Fibroblast of lung (primary cell): Measurements from ENCODE around the gene ADM. TPM values are rescaled to one million over a fixed set of nuclear protein-coding genes. Genes with fewer than 3 reads are reported as not detected.
A peak's percentile ranks its signal among the peaks of the same experiment; 100 is the strongest.

Experiments used
- DNase-seq, 2 donors: peaks; one replicate each; pipeline versions ENCODE4 v3.0.0 to v3.0.0-alpha.2; 2010; ENCODE audit warnings: low read depth in 2 of 2
- H2AFZ ChIP-seq: 2 replicates; pipeline ENCODE4 v1.5.1; 2012; ENCODE audit warnings: low read length, control low read depth, inconsistent platforms
- H3K27ac ChIP-seq: 2 replicates; pipeline ENCODE4 v1.5.1; 2011; ENCODE audit warnings: low read length, control low read depth; ENCODE audit not compliant: insufficient read depth
- H3K27me3 ChIP-seq: 2 replicates; pipeline ENCODE4 v1.5.1; 2011; ENCODE audit warnings: mild to moderate bottlenecking, low read length; ENCODE audit not compliant: control insufficient read depth, insufficient read depth
- H3K36me3 ChIP-seq: 2 replicates; pipeline ENCODE4 v1.5.1; 2011; ENCODE audit warnings: low read length; ENCODE audit not compliant: control insufficient read depth, insufficient read depth
- H3K4me1 ChIP-seq: 2 replicates; pipeline ENCODE4 v1.5.1; 2011; ENCODE audit warnings: low read length; ENCODE audit not compliant: control insufficient read depth, insufficient read depth; ENCODE audit errors: extremely low read depth
- H3K4me2 ChIP-seq: 2 replicates; pipeline ENCODE4 v1.5.1; 2011; ENCODE audit warnings: low read length, control low read depth; ENCODE audit not compliant: insufficient read depth; ENCODE audit errors: extremely low read depth
- H3K4me3 ChIP-seq, 4 experiments: fragments of 200-600 bp in 1 of 4; sonication (generic) in 1 of 4; replicated peaks in 1 of 4; 2 replicates each; pipeline ENCODE4 v1.5.1; 2011 to 2016; ENCODE audit warnings: low read length in 4 of 4, low read depth in 3 of 4, mild to moderate bottlenecking in 3 of 4, control low read depth in 2 of 4, inconsistent platforms in 1 of 4, mixed read lengths in 1 of 4; ENCODE audit not compliant: insufficient read depth in 1 of 4; ENCODE audit errors: control extremely low read depth in 1 of 4
- H3K79me2 ChIP-seq: 2 replicates; pipeline ENCODE4 v1.5.1; 2012; ENCODE audit warnings: mild to moderate bottlenecking, low read length, inconsistent platforms; ENCODE audit not compliant: control insufficient read depth, insufficient read depth
- H3K9ac ChIP-seq: 2 replicates; pipeline ENCODE4 v1.5.1; 2011; ENCODE audit warnings: mild to moderate bottlenecking, low read length, control low read depth; ENCODE audit not compliant: insufficient read depth
- H3K9me3 ChIP-seq: 2 replicates; pipeline ENCODE4 v1.5.1; 2012; ENCODE audit warnings: low read depth, low read length; ENCODE audit not compliant: control insufficient read depth, insufficient read depth
- H4K20me1 ChIP-seq: 2 replicates; pipeline ENCODE4 v1.5.1; 2011; ENCODE audit warnings: low read length; ENCODE audit not compliant: control insufficient read depth, insufficient read depth; ENCODE audit errors: extremely low read depth
- EZH2 ChIP-seq: IDR thresholded peaks from 2 replicates; pipeline ENCODE4 v1.5.1; 2012; ENCODE audit warnings: low read length, control low read depth, mild to moderate bottlenecking; ENCODE audit errors: missing control alignments
- polyA plus RNA-seq, 2 donors: library from polyadenylated mRNA; depleted of rRNA in 1 of 2; stranded (reverse) in 1 of 2; unstranded in 1 of 2; fragments of >200 nt; gene quantifications; 2 replicates each; pipeline ENCODE4 v1.2.1, GENCODE V29; 2011 to 2012; ENCODE audit warnings: missing spikeins in 1 of 2
- total RNA-seq: library from RNA; depleted of rRNA; stranded (reverse); fragments of >200 nt; gene quantifications from 2 replicates; pipeline ENCODE4 v1.2.1, GENCODE V29; 2014
- TF ChIP-seq, protein P1 (sequence below), 2 donors: IDR thresholded peaks in 1 of 2; conservative IDR thresholded peaks in 1 of 2; 1 replicate in 1 of 2; 2 replicates in 1 of 2; pipeline ENCODE4 v1.5.1; 2011 to 2012; ENCODE audit warnings: low read length in 2 of 2, control low read depth in 1 of 2, inconsistent platforms in 1 of 2, low read depth in 1 of 2, mild to moderate bottlenecking in 1 of 2

Gene ADM
- total and polyA plus RNA-seq, 2 donors (not counting 1 experiment from before 2014, with no cell fraction given) = 989 to 1,010 TPM

DNA sequence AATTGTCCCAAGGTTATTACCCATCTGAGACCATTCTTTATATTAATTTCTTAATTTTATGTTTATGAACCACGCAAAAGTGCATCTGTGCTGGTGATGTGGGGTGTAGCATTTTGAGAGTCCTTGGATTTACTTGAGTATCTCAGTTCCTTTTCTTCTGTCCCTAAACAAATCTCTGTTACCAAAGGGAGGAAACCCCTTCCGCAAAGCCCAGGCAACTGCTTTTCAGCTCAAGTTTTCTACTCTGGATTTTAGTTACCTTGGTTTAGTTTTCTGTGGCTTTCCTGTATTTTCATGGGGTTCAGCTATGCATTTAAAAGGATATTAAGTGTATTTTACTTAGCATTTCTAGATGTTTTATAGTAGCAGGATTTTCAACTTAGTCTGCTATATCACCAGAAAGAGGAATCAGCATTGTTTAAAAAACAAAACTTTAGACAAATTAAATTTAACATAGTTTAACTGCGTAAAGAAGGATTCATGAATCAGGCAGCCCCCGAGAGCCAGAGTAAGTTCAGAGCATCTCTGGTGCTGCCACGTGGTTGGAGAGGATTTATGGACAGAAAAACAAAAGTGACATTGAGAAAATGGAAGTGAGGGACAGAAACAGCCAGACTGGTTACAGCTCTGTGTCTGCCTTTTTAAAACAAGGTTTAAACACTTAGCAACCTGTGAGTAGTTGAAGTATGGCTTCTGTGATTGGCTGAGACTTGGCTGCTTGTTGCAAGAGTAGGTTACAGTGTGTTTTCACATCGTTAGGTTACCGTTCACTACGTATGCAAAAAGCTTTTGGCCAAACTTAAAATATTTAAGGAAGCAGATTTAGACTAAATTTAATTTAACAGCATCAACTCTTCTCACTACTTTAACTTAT lies 9.6 kb downstream of the ADM start:
- DNase-seq = peak; percentile 69 to 70
- Histone ChIP-seq H2AFZ (peak overlapping the region; percentile 19), H3K27ac (no peak overlapping the region), H3K27me3 (no peaks in the 10 kb centered on the region), H3K9ac (no peak overlapping the region), H3K4me3 (no peak overlapping the region), H3K36me3 (no peaks in the 10 kb centered on the region), H4K20me1 (no peaks in the 10 kb centered on the region), H3K4me1 (no peaks in the 10 kb centered on the region), H3K9me3 (no peaks in the 10 kb centered on the region), H3K79me2 (no peaks in the 10 kb centered on the region), H3K4me2 (no peak overlapping the region)
- TF ChIP-seq, protein P1, sequence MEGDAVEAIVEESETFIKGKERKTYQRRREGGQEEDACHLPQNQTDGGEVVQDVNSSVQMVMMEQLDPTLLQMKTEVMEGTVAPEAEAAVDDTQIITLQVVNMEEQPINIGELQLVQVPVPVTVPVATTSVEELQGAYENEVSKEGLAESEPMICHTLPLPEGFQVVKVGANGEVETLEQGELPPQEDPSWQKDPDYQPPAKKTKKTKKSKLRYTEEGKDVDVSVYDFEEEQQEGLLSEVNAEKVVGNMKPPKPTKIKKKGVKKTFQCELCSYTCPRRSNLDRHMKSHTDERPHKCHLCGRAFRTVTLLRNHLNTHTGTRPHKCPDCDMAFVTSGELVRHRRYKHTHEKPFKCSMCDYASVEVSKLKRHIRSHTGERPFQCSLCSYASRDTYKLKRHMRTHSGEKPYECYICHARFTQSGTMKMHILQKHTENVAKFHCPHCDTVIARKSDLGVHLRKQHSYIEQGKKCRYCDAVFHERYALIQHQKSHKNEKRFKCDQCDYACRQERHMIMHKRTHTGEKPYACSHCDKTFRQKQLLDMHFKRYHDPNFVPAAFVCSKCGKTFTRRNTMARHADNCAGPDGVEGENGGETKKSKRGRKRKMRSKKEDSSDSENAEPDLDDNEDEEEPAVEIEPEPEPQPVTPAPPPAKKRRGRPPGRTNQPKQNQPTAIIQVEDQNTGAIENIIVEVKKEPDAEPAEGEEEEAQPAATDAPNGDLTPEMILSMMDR (conservative IDR thresholded peaks at IDR 0.05 in 1 of 2, IDR thresholded peaks at IDR 0.05 in 1 of 2; ENCODE audit: low read depth in 1 of 2, low read length in 2 of 2) = no peak

DNA sequence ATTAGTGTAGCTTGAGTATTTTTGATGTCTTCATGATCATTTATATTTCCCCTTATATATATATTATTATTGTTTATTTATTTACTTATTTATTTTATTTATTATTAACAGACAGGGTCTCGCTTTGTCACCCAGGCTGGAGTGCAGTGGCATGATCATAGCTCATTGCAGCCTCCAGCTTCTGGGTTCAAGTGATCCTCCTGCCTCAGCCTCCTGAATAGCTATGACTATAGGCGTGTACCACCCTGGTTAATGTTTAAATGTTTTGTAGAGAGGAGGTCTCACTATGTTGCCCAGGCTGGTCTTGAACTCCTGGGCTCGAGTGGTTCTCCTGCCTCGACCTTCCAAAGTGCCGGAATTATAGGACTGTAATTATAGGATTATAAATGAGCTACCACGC lies 10.2 kb downstream of the ADM start:
- Histone ChIP-seq H3K9me3 (no peaks in the 10 kb centered on the region), H3K4me3 (no peak overlapping the region), H3K9ac (no peak overlapping the region), H3K27ac (no peak overlapping the region), H2AFZ (no peak overlapping the region), H3K79me2 (no peaks in the 10 kb centered on the region), H4K20me1 (no peaks in the 10 kb centered on the region), H3K27me3 (no peaks in the 10 kb centered on the region), H3K4me2 (no peak overlapping the region), H3K4me1 (no peaks in the 10 kb centered on the region), H3K36me3 (no peaks in the 10 kb centered on the region)
- TF ChIP-seq, protein P1 (conservative IDR thresholded peaks at IDR 0.05 in 1 of 2, IDR thresholded peaks at IDR 0.05 in 1 of 2; ENCODE audit: low read depth in 1 of 2, low read length in 2 of 2) = no peak
- TF ChIP-seq EZH2 = no peak
- no peak for DNase-seq

DNA sequence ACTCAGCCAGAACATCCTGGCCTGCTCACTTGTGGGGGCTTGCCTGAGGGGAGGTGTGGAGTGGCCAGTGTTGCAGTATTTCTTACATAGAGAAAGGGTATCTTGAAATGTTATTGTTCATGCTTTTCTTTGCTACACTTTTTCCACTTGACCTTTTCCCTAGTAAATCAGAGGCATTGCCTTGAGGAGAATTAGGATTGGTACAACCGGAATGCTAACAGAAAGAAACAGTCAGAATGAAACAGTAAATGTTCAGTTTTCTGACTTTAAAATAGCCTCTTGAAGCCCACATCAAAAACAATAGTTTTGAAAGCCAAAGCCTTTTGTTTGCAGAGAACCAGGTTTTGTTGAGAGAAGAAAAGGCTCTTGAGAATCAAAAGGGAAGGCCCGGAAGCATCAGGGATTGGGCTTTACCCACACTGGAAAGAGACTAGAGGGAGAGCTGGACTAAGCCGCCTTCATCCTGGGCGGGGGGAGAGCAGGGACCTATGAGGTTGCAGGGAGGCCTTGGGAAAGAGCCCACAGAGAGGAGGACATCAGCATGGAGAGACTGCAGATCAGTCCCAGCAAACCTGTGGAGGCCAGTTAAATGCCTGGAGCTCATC lies 12.4 kb downstream of the ADM start:
- Histone ChIP-seq H2AFZ (no peak overlapping the region), H3K36me3 (no peaks in the 10 kb centered on the region), H3K4me2 (no peak overlapping the region), H4K20me1 (no peaks in the 10 kb centered on the region), H3K4me1 (peaks cover 1% of the 10 kb centered on the region), H3K9me3 (no peaks in the 10 kb centered on the region), H3K9ac (no peak overlapping the region), H3K27ac (no peak overlapping the region), H3K4me3 (no peak overlapping the region), H3K27me3 (no peaks in the 10 kb centered on the region), H3K79me2 (no peaks in the 10 kb centered on the region)
- DNase-seq = peak in 1 of 2 donors; percentile 26
- TF ChIP-seq EZH2 = no peak
- TF ChIP-seq, protein P1 (conservative IDR thresholded peaks at IDR 0.05 in 1 of 2, IDR thresholded peaks at IDR 0.05 in 1 of 2; ENCODE audit: low read depth in 1 of 2, low read length in 2 of 2) = no peak
